Fibroblast of the aortic adventitia (primary cell): ENCODE data around the gene MYLK. TPM values are rescaled to one million over a fixed set of nuclear protein-coding genes. Genes with fewer than 3 reads are reported as not detected.

Experiments
- DNase-seq: peaks from one replicate; pipeline ENCODE4 v3.0.0-alpha.2; 2010; ENCODE audit warnings: low read depth
- H3K4me3 ChIP-seq: 2 replicates; pipeline ENCODE4 v1.5.1; 2011; ENCODE audit warnings: low read depth, mild to moderate bottlenecking, control low read depth, low read length, moderate library complexity
- total RNA-seq: library from RNA; depleted of rRNA; stranded (reverse); fragments of >200 nt; gene quantifications from 2 replicates; pipeline ENCODE4 v1.2.3, GENCODE V29; 2012; ENCODE audit warnings: low replicate concordance
- TF ChIP-seq, protein P1 (sequence below): IDR thresholded peaks from 2 replicates; pipeline ENCODE4 v1.5.1; 2011; ENCODE audit warnings: mild to moderate bottlenecking, low read length, control low read depth, inconsistent platforms; ENCODE audit not compliant: insufficient read depth

Gene MYLK
- total RNA-seq, 1 donor = 74.7 TPM

DNA sequence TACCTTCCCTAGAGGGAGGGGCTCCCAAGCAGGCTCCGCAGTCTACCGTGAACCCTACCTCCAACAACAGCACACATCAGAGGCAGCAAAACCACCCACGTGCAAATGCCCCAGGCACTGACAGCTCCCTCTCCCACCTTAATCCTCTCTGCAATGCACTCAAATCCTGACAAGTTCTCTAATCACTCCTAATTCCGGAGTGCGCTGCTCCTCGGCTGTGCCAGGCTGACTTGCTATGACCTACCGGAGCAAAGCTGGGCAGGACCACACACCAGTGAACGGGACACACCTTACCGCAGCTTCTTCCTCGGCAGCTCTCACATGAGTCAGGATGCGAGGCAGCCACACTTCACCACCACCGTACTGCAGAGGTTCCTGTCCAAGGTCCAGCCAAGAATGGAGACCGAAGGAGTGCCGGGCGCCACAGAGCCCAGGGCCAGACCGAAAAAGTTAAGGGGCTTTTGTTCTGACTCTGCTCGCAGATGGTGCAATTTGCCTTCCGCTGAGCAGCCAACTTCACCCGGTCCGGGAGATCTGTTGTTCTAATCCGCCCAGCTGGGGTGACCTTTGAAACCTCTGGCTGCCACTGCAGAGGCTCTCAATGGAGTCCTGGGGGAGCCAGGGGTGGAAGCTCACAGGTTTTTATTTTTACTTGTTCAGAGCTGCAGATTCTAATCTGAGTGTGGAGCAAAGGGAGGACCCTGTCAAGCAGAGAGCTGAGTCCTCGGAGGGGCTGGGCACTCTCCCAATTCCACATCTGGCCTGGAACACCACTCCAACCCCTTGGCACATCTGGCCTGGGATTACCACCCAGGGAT lies 84.4 kb downstream of the MYLK start:
- TF ChIP-seq, protein P1, sequence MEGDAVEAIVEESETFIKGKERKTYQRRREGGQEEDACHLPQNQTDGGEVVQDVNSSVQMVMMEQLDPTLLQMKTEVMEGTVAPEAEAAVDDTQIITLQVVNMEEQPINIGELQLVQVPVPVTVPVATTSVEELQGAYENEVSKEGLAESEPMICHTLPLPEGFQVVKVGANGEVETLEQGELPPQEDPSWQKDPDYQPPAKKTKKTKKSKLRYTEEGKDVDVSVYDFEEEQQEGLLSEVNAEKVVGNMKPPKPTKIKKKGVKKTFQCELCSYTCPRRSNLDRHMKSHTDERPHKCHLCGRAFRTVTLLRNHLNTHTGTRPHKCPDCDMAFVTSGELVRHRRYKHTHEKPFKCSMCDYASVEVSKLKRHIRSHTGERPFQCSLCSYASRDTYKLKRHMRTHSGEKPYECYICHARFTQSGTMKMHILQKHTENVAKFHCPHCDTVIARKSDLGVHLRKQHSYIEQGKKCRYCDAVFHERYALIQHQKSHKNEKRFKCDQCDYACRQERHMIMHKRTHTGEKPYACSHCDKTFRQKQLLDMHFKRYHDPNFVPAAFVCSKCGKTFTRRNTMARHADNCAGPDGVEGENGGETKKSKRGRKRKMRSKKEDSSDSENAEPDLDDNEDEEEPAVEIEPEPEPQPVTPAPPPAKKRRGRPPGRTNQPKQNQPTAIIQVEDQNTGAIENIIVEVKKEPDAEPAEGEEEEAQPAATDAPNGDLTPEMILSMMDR = no peak
- H3K4me3 ChIP-seq = peak overlapping the region; percentile 44
- peak; percentile 72 for DNase-seq

DNA sequence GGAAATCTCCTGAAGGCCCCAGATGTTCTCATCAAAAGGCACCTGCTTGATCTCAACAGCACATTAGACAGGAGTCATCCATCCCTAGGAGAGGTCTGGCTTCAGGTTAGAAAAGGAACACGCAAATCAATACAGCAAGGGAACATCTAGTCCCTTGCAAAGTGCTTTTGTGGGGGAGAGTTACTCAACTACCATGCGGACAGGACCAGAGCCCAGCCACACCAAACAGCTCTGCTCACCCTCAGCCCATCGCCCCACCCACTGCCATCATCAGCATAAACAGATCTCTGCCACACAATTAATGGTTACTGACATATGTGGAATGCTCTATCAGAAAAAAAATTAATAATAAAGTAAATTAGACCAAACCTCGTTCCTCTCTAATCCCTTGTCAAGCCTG lies 85.6 kb downstream of the MYLK start:
- no peak overlapping the region for H3K4me3 ChIP-seq
- DNase-seq = no peak
- TF ChIP-seq, protein P1 = no peak

DNA sequence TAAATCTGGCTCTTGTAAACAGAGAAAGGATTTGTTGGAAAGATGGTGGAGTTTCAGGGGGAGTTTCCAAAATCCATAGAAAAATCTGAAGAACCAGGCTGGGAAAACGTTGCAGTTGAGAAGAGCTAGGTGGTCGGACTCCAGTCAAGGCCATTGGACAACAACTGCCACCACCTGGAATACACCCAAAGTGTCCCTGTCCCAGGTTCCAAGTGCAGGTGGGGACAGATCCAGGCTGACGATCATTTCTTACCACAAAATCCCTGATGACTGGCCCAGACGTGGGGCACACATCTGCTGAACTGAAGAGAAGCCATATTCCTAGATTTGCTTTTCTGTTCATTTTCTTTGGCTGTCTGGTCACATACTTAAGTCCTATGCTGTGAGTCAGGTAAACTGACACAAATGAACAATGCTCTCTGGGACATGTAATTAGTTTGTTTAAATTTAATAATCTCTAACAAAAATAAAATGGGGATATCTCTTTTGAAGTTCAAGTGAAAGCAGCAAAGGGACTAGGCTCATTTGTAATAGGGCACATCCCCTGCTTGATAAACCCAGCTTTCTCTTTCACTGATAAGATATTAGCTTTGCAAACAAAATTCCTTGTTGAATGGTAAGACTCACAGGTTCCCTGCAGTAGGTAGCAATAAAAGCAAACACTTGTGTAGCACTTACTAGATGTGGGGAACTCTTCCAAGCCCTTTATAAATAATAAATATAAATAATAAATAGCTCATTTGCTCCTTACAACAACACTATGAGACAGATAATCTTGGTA lies 88.5 kb downstream of the MYLK start:
- no peak for DNase-seq
- TF ChIP-seq, protein P1 = no peak
- no peak overlapping the region for H3K4me3 ChIP-seq

DNA sequence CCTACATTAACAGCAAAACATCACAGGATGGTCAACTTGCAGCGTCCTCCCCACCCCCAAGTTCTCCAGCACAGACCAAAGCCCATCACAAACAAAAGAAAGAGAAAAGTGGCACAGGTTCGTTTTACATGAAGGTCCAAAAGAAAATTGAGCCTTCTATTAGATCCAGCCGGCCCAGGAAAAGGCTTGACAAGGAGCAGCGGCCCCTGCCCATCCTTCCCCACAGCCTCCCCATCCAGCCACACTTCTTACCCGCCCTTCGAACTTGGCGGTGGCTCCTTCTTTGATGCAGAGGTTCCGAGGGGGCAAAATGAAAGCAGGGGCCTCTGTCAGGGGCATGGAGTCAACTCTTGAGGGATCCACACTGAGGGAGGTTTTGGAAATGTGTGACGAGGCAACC lies 90.7 kb downstream of the MYLK start:
- DNase-seq = no peak
- TF ChIP-seq, protein P1 = no peak

DNA sequence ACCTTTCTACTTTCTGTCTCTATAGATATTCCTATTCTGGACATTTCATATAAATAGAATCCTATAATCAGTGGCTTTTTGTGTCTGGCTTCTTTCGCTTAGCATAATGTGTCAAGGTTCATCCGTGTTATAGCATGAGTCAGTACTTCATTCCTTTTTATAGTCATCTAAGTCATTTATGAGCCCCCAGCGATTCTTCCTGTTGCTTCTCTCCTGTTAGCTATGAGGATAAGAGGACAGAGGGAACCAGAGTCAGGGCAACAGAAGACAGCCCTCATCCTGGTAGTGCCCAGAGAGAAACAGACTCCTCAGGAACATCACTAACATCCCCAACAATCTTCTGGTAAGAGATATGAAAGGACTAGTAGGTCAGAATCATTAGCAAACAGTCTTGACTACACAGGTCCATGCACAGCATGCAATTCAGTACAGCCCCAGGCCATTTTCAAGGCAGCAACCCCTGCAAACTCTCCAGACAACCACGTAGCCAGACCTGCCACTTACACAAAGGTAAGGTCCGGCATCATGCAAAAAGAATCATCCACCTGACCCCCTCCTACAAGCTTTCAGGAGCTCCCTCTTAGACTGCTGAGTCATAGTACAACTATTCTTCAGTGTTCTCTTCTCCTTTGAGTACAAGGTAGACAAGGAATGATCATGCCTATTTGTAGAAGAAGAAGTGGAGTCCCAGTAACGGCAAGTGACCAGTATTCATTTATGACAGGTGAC lies 91.5 kb downstream of the MYLK start:
- no peak for DNase-seq
- H3K4me3 ChIP-seq = no peak overlapping the region
- TF ChIP-seq, protein P1 = no peak

More for the DNA sequence above, 90.7 kb downstream of the MYLK start:
- H3K4me3 ChIP-seq = no peak overlapping the region

DNA sequence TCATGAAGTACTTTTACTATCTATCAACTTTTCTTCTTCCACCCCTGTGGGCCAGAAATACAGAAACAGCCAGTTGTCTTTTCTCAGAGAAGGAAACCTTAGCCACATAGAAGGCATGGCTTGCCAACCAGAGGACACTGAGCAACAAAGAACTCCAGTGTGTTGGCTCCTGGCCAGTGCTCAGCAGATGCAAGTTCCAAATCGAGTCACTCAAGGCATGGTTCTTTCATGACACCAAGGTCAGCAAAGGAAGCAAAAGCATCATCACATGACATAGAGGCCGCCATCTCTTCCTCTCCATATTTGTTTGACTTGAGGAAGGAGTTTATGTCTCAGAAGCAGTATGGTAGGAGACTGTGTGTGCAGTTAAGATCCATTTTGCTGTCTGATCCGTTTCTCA lies 92.2 kb downstream of the MYLK start:
- TF ChIP-seq, protein P1 = no peak
- H3K4me3 ChIP-seq = no peak overlapping the region
- DNase-seq = peak; percentile 71
